ENCODE measurements around the gene STRN4.

STRN4 gene

DNA sequence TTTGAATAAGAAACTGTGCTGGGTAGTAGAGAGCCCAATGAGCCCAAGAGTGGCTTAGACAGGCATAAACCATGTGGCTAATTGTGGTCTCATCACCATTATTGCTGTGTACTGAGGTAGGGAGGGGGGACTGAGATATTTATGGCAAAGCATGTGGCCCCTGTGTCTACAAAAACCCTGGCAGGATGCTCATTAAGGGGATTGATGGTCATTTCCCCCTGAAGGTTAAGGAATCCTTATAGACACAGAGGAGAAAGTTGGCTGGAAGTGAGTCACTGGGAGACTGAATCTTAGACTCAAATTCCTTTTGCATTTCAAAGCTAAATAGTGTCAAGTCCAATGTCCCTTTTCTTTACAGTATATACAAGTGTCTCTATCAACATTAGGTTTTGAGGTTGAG, 75.4 kb downstream of the STRN4 start:
- TF ChIP-seq, protein P1, sequence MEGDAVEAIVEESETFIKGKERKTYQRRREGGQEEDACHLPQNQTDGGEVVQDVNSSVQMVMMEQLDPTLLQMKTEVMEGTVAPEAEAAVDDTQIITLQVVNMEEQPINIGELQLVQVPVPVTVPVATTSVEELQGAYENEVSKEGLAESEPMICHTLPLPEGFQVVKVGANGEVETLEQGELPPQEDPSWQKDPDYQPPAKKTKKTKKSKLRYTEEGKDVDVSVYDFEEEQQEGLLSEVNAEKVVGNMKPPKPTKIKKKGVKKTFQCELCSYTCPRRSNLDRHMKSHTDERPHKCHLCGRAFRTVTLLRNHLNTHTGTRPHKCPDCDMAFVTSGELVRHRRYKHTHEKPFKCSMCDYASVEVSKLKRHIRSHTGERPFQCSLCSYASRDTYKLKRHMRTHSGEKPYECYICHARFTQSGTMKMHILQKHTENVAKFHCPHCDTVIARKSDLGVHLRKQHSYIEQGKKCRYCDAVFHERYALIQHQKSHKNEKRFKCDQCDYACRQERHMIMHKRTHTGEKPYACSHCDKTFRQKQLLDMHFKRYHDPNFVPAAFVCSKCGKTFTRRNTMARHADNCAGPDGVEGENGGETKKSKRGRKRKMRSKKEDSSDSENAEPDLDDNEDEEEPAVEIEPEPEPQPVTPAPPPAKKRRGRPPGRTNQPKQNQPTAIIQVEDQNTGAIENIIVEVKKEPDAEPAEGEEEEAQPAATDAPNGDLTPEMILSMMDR (IDR thresholded peaks at IDR 0.05; ENCODE audit: extremely low read depth, insufficient read depth, missing control alignments) = no peak
- in situ Hi-C loops (cut with MboI; ENCODE audit: low pct_unique_long_range_greater_than_20kb, low sequenced_read_pairs, unreplicated experiment) = no loop called here
- DNase-seq (ENCODE audit: low spot score) = no peak
